CD4-positive, alpha-beta T cell treated with Interleukin-21 for 1 hour (primary cell): ENCODE data around the gene CNTNAP2.
"Not testable (repeated sequence)": the region's sequence is repeated elsewhere in the genome, so short reads cannot be mapped to it uniquely, and the experiment has no call there.

Experiments
- DNase-seq: peaks from one replicate; pipeline ENCODE4 v3.0.0-alpha.2; 2020

CNTNAP2 gene

DNA sequence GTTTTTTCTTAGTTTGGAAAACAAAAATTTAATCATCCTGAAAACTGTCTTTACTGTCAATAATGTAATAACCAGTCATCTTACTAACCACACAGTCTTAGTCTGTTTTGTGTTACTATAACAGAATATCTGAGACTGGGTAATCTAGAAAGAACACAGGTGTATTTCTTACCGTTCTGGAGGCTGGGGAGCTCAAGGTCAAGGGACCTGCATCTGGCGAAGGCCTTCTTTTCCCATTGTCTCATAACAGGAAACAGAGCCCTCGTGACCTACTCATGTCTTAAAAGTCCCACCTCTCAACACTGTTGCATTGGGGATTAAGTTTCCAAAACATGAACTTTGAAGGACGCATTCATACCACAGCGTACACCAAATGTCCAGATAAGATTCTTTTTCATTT, 932.3 kb downstream of the CNTNAP2 start:
- no peak for DNase-seq

DNA sequence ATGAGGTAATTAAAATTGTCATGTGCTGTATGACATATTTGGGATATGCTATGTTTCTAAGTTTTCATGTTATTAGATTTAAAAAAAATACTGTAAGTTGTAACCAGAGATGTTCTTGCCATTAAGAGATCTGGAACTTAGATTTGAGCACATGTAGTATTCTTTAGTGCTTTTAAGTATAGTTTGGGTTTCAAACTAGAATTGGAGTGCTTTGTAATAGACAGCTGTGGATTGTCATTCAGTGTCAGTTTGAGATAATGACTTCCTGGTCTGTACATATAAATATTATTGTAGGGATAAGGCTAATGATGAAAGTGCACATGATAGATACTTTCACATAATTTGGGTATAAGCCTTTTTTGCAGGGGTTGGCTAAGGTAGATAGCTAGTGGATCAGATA, 936.2 kb downstream of the CNTNAP2 start:
- no peak for DNase-seq

DNA sequence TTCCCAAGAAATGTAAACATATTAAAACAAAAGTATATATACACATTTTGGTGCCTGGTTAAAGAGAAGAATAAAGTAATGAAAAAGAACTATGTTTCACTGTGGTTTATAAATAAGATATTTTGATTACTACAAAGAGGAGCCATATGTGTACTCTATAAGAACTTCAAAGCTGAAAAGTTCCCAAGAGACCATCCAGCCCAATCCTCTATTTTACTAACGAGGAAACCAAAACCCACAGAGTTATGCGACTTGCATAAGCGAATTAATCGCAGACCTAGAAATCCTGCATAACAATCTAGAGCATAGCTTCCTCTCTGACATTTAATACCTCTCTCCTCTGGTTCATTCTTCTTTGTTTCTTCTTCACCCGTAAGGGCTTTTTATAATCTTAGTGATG, 937.1 kb downstream of the CNTNAP2 start:
- no peak for DNase-seq

DNA sequence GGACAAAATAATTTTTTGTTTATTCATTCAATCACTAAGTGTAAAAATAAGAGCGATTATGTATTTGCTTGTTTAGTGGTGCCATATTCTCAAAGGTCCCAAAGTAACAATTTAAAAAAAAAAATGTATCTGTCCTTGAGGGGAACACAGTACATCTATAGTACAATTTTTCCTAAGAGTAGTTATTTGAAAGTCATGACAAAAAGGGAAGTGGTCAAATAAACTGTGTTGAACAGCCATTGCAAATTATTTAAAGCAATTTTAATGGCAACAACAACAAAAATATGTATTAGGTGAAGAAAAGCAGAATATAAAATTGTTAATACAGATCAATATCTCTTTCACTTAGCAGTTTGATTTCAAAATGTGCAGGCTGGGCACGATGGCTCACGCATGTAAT, 943.5 kb downstream of the CNTNAP2 start:
- no peak for DNase-seq

DNA sequence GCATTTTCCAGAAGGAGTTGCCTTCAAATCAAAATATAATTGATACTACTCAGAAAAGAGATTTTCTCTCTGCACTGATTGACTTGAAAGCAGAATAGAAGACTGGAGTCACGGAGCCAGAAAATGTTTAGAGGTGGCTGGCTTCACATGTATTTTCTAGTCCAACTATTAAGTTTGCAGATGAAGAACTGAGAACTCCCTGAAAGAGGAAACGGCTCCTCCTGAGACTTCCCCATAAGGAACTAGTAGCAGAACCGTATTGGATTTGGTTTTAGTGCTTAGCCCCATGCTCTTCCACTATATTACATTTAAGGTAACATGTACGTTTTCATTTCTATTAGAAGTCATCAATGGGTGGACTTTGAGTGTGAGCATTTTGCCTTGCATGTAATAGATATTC, 946.3 kb downstream of the CNTNAP2 start:
- DNase-seq: no peak

DNA sequence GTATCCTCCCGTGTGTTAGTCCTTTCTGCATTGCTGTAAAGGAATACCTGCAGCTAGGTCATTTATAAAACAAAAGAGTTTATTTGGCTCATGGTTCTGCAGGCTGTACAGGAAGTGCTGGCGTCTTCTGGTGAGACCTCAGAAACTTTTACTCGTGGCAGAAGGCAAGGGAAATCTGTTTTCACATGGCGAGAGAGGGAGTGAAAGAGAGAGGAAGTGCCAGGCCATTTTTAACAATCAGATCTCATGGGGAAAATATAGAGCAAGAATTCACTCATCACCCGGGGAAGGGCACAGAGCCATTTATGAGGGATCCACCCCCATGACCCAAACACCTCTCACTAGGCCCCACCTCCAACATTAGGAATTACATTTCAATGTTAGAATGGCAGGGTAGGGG, 952.2 kb downstream of the CNTNAP2 start:
- no peak for DNase-seq

DNA sequence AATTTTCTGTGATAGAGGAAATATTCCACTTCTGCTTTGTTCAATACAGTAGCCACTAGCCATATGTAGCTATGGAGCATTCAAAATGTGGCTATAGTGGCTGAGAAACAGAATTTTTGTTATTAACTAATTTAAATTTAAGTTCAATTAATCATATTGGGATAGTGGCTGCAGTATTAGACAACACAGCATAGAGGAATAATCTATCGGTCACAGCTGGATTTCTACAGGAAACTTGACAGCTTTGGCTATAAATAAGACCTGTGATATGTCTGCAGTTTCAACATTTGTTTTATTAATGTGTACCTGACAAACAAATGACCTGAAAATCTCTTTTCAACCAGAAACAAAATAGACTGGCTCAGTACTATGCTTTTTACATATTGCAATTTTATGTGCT, 953.2 kb downstream of the CNTNAP2 start:
- no peak for DNase-seq

DNA sequence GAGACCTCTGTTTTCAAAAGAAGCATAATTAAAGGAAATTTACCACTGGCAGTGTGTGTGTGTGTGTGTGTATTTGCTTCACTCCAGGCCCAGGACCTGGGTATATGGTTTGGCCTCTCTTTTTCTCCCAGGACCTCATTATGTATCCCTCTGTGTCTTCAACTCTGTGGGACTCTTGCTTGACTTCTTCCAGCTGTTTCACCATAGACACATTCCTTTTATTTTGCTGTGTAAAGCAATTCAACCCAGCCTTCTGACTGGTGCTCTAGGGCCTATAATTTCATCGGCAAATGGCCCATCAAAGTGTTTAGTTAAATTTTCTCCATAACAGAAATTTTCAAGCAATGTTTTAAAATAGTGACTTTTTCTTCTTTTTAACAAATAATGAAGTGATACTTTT, 954.3 kb downstream of the CNTNAP2 start:
- DNase-seq: no peak

DNA sequence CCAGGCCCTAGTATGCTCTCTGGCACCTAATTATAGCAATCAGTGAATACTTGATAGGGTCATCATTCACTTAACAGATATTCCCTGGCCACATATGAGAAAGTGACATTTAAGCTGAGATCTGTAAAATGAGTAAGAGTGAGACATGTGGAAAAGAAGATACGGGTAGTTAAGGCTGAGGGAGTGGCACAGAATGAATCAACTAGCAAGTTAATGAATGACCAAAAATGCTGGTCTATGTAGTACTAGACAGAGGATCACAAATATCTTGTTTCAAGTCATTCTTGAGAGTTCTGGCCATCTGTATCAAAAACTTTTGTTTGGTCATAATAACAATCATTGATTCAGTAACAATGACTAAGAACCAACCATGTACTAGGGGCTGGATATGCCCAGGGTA, 954.9 kb downstream of the CNTNAP2 start:
- DNase-seq: no peak

DNA sequence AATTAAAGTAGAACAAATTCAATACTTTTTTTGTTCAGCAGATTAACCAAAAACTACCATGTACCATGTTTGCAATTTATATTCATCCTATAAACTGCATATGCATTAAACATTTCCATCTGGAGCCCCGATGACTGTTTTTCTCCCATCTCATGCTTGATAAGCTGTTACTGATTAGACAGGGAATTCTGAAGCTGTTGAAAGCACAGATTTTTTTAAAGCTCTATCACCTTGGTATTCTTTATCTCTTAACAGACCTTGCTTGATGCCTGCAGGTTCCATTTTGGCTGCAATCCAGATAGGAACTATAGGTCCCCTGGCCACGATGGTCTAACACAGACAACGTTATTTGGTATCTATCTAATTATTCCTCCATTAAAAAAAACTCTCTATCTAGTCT, 961.7 kb downstream of the CNTNAP2 start:
- no peak for DNase-seq

DNA sequence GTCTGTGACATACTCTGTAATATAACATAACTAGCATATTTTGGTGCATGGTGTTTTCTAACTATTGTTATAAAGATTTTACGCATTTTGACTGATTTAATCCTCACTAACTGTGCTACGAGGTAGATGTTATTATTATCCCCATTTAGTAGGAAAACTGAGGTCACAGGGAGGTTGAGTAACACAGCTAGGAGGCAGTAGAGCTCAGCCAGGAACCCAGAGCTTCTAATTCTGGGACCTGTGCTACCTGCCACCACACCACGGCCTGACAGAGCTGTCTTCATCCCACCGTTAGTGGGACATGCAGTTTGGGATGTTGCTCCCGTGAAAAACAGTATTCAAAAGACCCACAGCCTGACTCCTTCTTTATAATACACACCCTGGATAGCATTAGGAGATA, 962.5 kb downstream of the CNTNAP2 start:
- DNase-seq: no peak

DNA sequence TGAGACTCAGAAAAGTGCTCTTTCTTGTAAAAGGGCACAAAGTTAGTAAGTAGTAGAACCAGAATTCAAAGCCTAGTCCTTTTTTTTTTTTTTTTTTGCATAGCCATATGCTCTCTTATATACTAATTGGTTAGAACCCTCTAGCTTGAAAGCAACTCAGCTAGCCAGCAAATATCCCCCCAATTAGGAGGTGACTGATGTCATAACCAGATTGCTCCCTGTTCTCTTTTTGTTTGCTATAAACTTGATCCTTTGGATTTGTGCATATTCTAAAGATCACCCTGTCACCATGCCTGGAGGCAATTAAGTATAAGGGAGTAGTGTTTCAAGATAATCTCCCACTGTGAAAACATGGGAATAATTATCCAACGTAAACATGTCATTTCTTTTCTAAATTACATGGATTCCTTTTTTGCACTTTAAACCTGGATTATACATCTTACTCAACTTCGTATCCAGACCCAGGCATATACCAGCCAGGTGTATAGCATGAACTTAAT, 963.4 kb downstream of the CNTNAP2 start:
- DNase-seq: no peak

DNA sequence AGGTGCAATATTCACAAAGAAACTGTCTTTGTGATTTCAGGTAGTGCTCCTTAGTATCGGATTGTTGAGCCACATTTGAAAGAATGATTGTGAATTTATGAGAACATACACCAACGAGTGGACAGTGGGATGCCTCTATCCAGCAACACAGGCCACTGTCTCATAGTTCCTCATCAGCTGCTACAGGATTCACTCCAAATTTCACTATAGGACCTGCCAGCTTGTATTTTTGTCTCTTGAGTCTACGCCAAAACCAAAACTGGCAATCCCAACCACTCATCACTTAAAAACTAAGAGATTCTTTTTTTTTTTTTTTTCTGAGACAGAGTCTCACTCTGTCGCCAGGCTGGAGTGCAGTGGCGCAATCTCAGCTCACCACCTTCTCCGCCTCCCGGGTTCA, 964.5 kb downstream of the CNTNAP2 start:
- DNase-seq: no peak

DNA sequence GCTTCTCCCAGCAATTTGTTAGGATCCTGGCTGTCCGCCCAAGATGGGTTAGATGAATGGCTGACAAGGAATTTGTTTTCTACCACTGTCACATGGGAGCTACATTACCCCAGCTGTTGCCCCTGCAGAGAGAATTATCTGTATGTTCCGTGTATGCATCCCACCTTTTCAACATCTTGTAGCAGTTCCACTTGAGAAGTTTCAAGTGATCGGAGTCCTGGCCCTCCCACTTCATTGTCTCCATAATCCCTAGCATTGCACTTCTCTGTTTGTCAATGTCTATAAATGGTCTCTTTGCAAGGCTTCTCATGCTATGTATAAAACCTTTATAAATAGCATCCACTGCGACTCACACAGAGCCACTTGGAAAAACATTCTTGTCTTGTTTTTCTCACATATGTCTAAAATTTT, 972.5 kb downstream of the CNTNAP2 start:
- no peak for DNase-seq

DNA sequence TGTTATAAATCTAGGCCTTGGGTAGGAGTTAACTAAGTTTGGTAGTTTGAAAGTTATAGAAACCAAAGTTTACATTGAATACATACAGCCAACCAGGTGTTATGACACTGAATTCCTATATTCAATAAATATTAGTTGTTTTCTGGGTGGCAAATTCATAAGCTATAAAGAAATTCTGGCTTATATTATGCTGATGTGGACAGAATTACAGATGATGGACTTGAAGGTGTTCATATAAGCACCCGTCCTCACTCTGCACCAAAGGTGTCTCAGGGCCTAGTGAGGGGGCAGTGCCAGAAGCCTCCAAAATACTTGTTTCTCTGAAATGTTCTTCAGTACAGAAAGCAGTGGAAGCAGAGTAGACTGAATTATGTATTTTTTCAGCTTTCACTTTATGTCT, 973.0 kb downstream of the CNTNAP2 start:
- no peak for DNase-seq

DNA sequence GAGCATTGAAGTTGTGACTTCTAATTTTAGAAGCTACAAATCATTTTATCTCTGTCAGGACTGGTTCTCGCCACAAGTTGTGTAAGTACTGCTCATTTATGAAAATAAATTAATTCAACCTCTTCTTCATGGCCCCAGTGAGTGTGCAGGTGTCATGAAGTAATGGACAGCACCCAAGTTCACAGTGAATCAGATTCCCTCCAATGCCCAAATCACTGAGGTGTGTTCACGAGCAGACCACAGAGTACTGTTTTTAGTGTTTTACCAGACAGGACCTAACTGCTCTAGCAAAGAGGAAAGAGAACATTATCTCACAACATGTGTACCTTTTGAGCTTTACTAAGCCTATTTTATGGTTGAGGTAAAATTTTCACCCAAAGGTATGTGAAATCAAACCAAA, 980.0 kb downstream of the CNTNAP2 start:
- no peak for DNase-seq

DNA sequence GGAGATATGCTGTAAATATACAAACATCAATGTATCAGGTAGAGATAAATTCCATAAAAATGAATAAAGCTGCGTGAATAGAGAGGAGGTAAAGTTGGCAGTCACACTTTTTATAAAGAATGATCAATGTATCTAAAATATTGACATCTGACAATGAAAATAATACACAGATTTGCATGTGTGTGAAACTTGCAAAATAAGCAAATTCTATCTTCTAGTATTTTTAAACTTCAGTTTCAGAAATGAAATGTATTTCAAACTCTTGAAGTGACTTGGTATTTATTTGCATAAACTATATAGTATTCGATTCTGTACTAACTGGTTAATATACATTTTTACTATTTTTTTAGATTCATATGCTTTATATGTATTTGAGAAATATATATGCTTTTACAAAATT, 986.6 kb downstream of the CNTNAP2 start:
- no peak for DNase-seq

DNA sequence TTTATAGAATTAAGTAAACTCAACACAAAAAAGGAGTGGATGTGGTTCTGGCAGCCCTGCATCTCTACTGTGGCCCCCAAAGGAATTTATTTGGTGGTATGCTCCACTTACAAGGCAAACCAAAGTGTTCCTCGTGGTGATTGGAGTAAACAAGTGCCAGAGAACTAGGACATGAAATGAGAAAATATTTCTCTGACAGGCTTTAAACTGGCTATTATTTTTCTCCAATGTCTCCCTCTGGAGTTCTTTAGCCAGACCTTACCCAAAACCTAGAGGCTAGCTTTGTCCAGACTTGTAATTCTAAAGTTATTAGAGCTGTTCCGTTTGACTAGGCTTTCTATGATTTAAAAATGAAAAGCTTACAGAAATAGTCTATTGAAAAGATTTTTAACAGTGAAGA, 990.1 kb downstream of the CNTNAP2 start:
- no peak for DNase-seq

DNA sequence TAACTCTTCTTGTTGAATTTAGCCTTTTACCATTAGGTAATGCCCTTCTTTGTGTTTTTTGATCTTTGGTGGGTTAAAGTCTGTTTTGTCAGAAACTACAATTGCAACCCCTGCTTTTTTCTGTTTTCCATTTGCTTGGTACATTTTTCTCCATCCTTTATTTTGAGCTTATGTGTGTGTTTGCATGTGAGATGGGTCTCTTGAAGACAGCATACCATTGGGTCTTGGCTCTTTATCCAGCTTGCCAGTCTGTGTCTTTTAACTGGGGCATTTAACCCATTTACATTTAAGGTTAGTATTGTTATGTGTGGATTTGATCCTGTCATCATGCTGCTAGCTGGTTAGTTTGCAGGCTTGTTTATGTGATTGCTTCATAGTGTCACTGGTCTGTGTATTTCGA, 997.9 kb downstream of the CNTNAP2 start:
- not testable (repeated sequence) for DNase-seq

DNA sequence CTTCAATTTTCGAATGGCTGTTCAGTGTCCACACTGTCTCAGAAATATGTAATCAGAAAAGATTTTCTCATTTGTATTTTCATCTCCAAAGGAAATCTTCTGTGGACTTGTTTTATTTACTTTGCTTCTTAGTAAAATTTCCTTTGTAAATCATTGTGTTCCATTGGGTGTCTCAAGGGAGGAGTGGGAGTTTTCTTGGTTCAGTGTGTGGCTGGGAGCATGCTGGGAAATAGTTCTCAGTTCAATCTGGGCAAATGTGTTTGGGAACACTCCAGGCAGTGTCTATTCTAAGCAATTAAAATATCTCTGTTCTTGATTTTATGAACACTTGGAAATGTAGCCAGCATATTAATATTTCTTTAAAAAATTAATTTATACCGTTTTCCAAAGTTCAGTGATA, 1019.8 kb downstream of the CNTNAP2 start:
- no peak for DNase-seq

DNA sequence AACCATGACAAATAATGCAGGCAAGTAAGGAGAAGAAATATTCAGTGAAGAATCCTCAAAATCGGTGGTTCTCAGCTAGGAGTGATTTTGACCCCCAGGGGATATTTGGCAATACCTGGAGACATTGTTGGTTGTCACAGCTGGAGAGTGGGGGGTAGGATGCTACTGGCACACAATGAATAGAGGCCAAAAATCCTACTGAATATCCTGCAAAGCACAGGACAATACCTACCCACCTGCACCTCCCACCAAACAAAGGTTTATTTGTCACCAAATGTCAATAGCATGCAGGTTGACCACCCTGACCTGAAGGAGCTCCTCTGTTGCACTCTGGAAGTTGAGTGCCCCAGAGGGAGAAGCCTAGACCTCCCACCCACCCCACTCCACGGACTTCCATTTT, 1028.6 kb downstream of the CNTNAP2 start:
- no peak for DNase-seq

DNA sequence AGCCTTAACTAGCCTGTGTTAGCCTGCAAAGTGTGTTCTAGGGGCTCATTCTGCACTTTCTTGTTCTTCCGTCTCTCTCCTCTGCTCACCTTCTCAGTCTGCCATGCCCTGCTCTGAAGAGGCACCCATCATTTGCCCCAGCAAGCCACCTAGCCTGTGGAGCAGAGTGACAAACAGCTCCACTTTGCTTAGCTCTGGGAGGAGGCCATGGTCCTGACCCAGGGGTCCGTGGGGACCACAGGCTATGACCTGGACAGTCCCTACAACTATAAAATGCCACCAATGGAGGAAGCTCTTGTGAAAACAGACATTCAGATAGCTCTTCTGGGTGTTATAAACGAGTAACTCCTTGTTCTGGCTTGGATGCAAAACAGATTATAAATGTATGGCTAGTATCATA, 1029.6 kb downstream of the CNTNAP2 start:
- no peak for DNase-seq

DNA sequence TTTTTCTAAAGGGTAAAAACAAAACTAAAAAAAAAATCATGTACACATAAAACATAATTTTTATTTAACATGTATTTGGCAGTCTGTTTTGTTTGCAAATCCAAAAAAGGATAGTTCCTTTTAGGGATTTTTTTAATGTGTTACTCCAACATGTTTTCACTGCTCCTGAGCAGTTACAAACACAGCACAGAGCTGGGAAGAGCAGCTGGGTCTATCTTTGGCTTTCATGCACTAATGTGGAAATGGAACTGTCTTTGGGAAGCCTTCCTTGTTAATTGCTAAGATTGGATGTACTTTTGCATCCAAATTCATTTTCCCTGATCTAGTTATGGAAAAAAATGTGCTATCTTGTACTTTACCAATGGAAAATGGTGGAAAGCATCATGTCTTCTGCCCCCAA, 1035.1 kb downstream of the CNTNAP2 start:
- no peak for DNase-seq

DNA sequence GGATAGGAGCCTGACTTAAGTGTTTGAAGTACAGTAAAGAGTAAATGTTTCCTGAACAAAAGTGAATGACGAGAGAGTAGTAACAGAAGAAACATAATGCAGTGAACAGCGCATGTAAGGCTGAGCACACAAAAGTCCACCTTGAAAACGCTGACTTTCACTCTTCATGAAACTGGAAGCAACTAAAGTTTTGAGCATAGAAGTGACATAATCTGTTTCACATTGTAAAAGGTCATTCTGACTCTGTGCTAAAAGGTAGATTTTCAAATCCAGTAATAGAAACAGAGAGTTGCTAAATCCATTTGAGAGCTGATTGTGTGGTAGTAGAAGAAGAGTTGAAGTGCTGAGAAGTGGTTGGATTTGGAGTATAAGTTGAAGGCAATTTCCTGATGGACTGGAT, 1037.0 kb downstream of the CNTNAP2 start:
- no peak for DNase-seq

DNA sequence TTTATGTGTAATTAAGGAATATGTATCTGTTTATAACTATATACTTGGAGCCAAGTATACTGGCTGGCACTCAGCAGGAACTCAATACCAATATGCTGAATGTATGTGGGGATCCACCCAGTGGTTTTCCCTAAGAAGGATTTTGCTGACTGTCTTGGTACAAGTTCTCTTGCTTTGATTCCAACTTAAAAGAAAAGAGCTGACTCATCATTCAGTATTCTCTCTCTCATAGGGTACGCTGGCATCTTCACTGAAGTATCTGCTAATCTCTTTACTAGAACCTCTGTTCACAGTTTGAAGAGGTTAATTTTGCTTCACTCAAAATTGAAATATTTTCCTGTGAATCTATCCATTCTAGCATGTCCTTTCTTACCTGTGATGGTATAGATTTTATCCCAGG, 1044.8 kb downstream of the CNTNAP2 start:
- no peak for DNase-seq

DNA sequence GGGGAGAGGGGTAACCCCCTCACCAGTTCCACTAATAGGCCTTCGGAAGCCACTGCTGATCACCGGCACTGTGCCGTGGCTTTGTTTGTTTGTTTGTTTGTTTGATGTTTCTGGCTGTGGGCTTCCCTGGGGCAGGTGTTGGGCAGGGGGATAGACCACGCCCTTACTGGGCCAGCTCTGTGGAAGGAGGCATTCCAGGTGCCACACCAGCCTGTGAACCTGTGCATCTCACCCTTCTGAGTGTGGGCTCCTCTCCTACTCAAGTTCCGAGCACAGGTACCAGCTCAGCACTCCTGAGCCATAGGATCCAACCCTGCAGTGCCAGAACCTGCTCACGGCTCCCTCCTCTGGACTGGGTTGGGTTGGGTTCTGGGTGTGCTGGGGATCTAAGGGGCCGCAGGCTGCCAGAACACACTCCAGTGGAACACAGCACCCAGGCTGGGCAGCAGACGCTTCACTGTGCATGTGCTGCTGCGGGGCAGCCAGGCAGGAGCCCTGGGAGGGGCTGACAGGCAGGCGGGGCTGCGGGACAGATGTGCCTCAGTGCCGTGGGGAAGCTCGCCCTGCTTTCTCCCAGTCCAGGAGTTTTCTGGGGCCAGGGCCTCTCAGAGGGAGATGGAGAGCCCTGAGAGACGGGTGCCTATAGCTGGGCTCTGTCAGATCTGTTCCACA, 1053.9 kb downstream of the CNTNAP2 start:
- DNase-seq: no peak
